NCI-H510A treated with DMSO at 0.1 percent for 48 hours (cell line): ENCODE data around the gene CCDC171.

Experiments
- DNase-seq: peaks from one replicate; lab custom pipeline; 2025; lab: John Stamatoyannopoulos, UW

CCDC171 gene

GRCh38 chr9:16001856-16002255 lies 449.0 kb downstream of the CCDC171 start:
- no peak for DNase-seq

GRCh38 chr9:16002816-16003215 lies 450.0 kb downstream of the CCDC171 start:
- no peak for DNase-seq

GRCh38 chr9:16003785-16004184 lies 450.9 kb downstream of the CCDC171 start:
- peak; percentile 41 for DNase-seq

- no peak for DNase-seq
Measured at GRCh38 chr9:16004613-16005012, 451.8 kb downstream of the CCDC171 start.

- no peak for DNase-seq
Measured at GRCh38 chr9:16010221-16010620, 457.4 kb downstream of the CCDC171 start.

- DNase-seq, result no peak
Measured at GRCh38 chr9:16012621-16013020, 459.8 kb downstream of the CCDC171 start.

GRCh38 chr9:16013366-16013765 lies 460.5 kb downstream of the CCDC171 start:
- DNase-seq, result no peak

GRCh38 chr9:16013826-16014225 lies 461.0 kb downstream of the CCDC171 start:
- DNase-seq, result no peak

GRCh38 chr9:16022228-16022627 lies 469.4 kb downstream of the CCDC171 start:
- DNase-seq, result no peak

- DNase-seq, result no peak
Measured at GRCh38 chr9:16023446-16023845, 470.6 kb downstream of the CCDC171 start.
